HEK293 (cell line): Measurements from ENCODE around the gene ATF2.

Experiments used
- CTCF ChIA-PET: fragments of 350-600 bp; formaldehyde crosslinking; extraction: SDS; loops from one replicate; lab custom pipeline; 2021; ENCODE audit warnings: antibody characterized with exemption; lab: Yijun Ruan, JAX
- POLR2A ChIA-PET: fragments of 300-600 bp; formaldehyde crosslinking; extraction: SDS; loops from one replicate; lab custom pipeline; 2020; ENCODE audit warnings: antibody characterized with exemption, inconsistent platforms; lab: Yijun Ruan, JAX
- H3K27ac ChIP-seq: fragments of 200-500 bp; sonication (Bioruptor generic); 2 replicates; pipeline ENCODE4 v1.5.1; 2014; ENCODE audit warnings: low read depth, low read length, control low read depth, inconsistent platforms; ENCODE audit errors: extremely low read depth
- H3K36me3 ChIP-seq, 2 experiments: fragments of 200-500 bp in 1 of 2; sonication (Bioruptor generic) in 1 of 2; 1 replicate in 1 of 2; 2 replicates in 1 of 2; pipeline ENCODE4 v1.5.1; 2014 to 2017; ENCODE audit warnings: inconsistent platforms in 2 of 2, low read length in 2 of 2; ENCODE audit not compliant: control insufficient read depth in 2 of 2, insufficient read depth in 1 of 2
- H3K4me1 ChIP-seq: fragments of 200-500 bp; sonication (Bioruptor generic); 2 replicates; pipeline ENCODE4 v1.5.1; 2014; ENCODE audit warnings: mild to moderate bottlenecking, low read length, inconsistent platforms; ENCODE audit not compliant: control insufficient read depth, insufficient read depth
- H3K4me3 ChIP-seq: 2 replicates; pipeline ENCODE4 v1.5.1; 2011; ENCODE audit warnings: low read depth, mild to moderate bottlenecking, control low read depth, low read length, moderate library complexity
- H3K9me3 ChIP-seq: fragments of 200-500 bp; sonication (Bioruptor generic); 2 replicates; pipeline ENCODE4 v1.5.1; 2014; ENCODE audit warnings: low read depth, low read length, inconsistent platforms; ENCODE audit not compliant: control insufficient read depth, insufficient read depth
- HOXD13 ChIP-seq: sonication (generic); formaldehyde crosslinking; IDR thresholded peaks from 2 replicates; pipeline ENCODE4 v1.8.0; 2022; ENCODE audit warnings: missing genetic modification reagents, borderline replicate concordance
- IKZF3 ChIP-seq: fragments of 450-650 bp; IDR thresholded peaks from 2 replicates; pipeline ENCODE4 v1.5.0; 2018; ENCODE audit warnings: missing biosample characterization, mild to moderate bottlenecking, missing genetic modification characterization, moderate library complexity
- MZF1 ChIP-seq: fragments of 450-650 bp; formaldehyde crosslinking; IDR thresholded peaks from 2 replicates; pipeline ENCODE4 v1.5.1; 2017; ENCODE audit warnings: missing biosample characterization, missing genetic modification characterization, borderline replicate concordance
- OSR2 ChIP-seq: fragments of 450-650 bp; formaldehyde crosslinking; IDR thresholded peaks from 2 replicates; pipeline ENCODE4 v1.5.1; 2016; ENCODE audit warnings: missing biosample characterization, missing genetic modification characterization
- SP7 ChIP-seq: fragments of 450-650 bp; formaldehyde crosslinking; IDR thresholded peaks from 2 replicates; pipeline ENCODE4 v1.5.1; 2016; ENCODE audit warnings: missing biosample characterization, missing genetic modification characterization
- ZBTB20 ChIP-seq: fragments of 450-650 bp; formaldehyde crosslinking; IDR thresholded peaks from 2 replicates; pipeline ENCODE4 v1.5.1; 2016; ENCODE audit warnings: missing biosample characterization, missing genetic modification characterization
- ZBTB8A ChIP-seq: fragments of 450-650 bp; formaldehyde crosslinking; IDR thresholded peaks from 2 replicates; pipeline ENCODE4 v1.5.1; 2016; ENCODE audit warnings: missing biosample characterization, missing genetic modification characterization
- ZNF155 ChIP-seq: fragments of 450-650 bp; formaldehyde crosslinking; IDR thresholded peaks from 2 replicates; pipeline ENCODE4 v1.5.1; 2016; ENCODE audit warnings: missing biosample characterization, missing genetic modification characterization
- ZNF239 ChIP-seq: fragments of 450-650 bp; formaldehyde crosslinking; IDR thresholded peaks from 2 replicates; pipeline ENCODE4 v1.5.1; 2016; ENCODE audit warnings: missing biosample characterization, missing genetic modification characterization
- ZNF274 ChIP-seq, 2 experiments: fragments of 200-500 bp in 1 of 2; fragments of 450-650 bp in 1 of 2; sonication (Bioruptor generic) in 1 of 2; formaldehyde crosslinking in 1 of 2; IDR thresholded peaks; 2 replicates each; pipeline versions ENCODE4 v1.5.1 to v1.6.1; 2014 to 2016; ENCODE audit warnings: borderline replicate concordance in 1 of 2, inconsistent platforms in 1 of 2, low read length in 1 of 2, missing biosample characterization in 1 of 2, missing genetic modification characterization in 1 of 2
- ZNF302 ChIP-seq: fragments of 450-650 bp; formaldehyde crosslinking; IDR thresholded peaks from 2 replicates; pipeline ENCODE4 v1.5.1; 2016; ENCODE audit warnings: missing biosample characterization, missing genetic modification characterization, low read depth
- ZNF366 ChIP-seq: fragments of 450-650 bp; formaldehyde crosslinking; conservative IDR thresholded peaks from 2 replicates; pipeline ENCODE4 v1.5.1; 2016; ENCODE audit warnings: missing biosample characterization, missing genetic modification characterization
- ZNF394 ChIP-seq: fragments of 450-650 bp; formaldehyde crosslinking; IDR thresholded peaks from 2 replicates; pipeline ENCODE4 v1.5.1; 2016; ENCODE audit warnings: missing biosample characterization, missing genetic modification characterization, mild to moderate bottlenecking, moderate library complexity, borderline replicate concordance
- ZNF558 ChIP-seq: fragments of 450-650 bp; formaldehyde crosslinking; IDR thresholded peaks from 2 replicates; pipeline ENCODE4 v1.5.1; 2016; ENCODE audit warnings: missing biosample characterization, missing genetic modification characterization
- ZNF629 ChIP-seq: fragments of 450-650 bp; formaldehyde crosslinking; IDR thresholded peaks from 2 replicates; pipeline ENCODE4 v1.5.1; 2017; ENCODE audit warnings: missing biosample characterization, missing genetic modification characterization
- ZNF843 ChIP-seq: fragments of 450-650 bp; formaldehyde crosslinking; IDR thresholded peaks from 2 replicates; pipeline ENCODE4 v1.5.1; 2016; ENCODE audit warnings: missing biosample characterization, missing genetic modification characterization
- TF ChIP-seq, protein P1 (sequence below): fragments of 450-650 bp; formaldehyde crosslinking; IDR thresholded peaks from 2 replicates; pipeline ENCODE4 v1.5.1; 2016; ENCODE audit warnings: missing biosample characterization, missing genetic modification characterization
- TF ChIP-seq, protein P2 (sequence below): fragments of 450-650 bp; formaldehyde crosslinking; IDR thresholded peaks from 2 replicates; pipeline ENCODE4 v1.5.1; 2016; ENCODE audit warnings: missing biosample characterization, missing genetic modification characterization
- TF ChIP-seq, protein P3 (sequence below): fragments of 450-650 bp; formaldehyde crosslinking; IDR thresholded peaks from 2 replicates; pipeline ENCODE4 v1.5.1; 2016; ENCODE audit warnings: missing biosample characterization, missing genetic modification characterization

The ATF2 gene

DNA sequence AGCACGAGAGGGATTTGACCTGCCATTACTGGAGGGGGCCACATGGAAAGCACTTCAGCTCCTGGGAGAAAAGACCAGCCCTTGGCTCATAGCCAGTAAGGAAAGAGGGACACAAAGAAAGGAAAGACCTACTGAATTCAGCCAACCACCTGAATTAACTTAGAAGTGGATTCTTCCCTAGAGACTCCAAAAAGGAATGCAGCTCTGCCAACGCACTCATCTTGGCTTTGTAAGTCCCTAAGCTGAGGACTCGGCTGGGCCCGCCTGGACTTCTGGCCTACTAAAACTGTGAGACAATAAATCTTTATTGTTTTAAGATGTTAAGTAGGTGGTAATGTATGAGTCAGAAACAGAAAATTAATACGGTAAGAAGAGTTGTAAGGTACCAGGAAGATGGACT lies 11.5 kb downstream of the ATF2 start:
- Histone ChIP-seq H3K36me3 (peaks cover 0 to 8% of the 10 kb centered on the region in 2 experiments; a peak in 2 of 3 replicates), H3K4me1 (peaks cover 16% of the 10 kb centered on the region; the same call in 1 of the 2 replicates), H3K4me3 (no peak overlapping the region), H3K27ac (peak overlapping the region; percentile 61; the same call in 1 of the 2 replicates), H3K9me3 (no peaks in the 10 kb centered on the region)
- TF ChIP-seq ZNF629 (tag by site-specific recombination), result peak; percentile 30; the same call in 1 of the 2 replicates
- TF ChIP-seq, protein P1, sequence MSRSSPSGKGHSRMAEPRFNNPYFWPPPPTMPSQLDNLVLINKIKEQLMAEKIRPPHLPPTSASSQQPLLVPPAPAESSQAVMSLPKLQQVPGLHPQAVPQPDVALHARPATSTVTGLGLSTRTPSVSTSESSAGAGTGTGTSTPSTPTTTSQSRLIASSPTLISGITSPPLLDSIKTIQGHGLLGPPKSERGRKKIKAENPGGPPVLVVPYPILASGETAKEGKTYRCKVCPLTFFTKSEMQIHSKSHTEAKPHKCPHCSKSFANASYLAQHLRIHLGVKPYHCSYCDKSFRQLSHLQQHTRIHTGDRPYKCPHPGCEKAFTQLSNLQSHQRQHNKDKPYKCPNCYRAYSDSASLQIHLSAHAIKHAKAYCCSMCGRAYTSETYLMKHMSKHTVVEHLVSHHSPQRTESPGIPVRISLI (tag by site-specific recombination), result no peak
- 0 out of 2 replicates have a peak, but pooled peaks have one; percentile 35 for TF ChIP-seq IKZF3
- TF ChIP-seq ZNF155 (tag by site-specific recombination), result no peak
- peak; percentile 69 for TF ChIP-seq ZNF366 (tag by site-specific recombination)
- TF ChIP-seq, protein P2, sequence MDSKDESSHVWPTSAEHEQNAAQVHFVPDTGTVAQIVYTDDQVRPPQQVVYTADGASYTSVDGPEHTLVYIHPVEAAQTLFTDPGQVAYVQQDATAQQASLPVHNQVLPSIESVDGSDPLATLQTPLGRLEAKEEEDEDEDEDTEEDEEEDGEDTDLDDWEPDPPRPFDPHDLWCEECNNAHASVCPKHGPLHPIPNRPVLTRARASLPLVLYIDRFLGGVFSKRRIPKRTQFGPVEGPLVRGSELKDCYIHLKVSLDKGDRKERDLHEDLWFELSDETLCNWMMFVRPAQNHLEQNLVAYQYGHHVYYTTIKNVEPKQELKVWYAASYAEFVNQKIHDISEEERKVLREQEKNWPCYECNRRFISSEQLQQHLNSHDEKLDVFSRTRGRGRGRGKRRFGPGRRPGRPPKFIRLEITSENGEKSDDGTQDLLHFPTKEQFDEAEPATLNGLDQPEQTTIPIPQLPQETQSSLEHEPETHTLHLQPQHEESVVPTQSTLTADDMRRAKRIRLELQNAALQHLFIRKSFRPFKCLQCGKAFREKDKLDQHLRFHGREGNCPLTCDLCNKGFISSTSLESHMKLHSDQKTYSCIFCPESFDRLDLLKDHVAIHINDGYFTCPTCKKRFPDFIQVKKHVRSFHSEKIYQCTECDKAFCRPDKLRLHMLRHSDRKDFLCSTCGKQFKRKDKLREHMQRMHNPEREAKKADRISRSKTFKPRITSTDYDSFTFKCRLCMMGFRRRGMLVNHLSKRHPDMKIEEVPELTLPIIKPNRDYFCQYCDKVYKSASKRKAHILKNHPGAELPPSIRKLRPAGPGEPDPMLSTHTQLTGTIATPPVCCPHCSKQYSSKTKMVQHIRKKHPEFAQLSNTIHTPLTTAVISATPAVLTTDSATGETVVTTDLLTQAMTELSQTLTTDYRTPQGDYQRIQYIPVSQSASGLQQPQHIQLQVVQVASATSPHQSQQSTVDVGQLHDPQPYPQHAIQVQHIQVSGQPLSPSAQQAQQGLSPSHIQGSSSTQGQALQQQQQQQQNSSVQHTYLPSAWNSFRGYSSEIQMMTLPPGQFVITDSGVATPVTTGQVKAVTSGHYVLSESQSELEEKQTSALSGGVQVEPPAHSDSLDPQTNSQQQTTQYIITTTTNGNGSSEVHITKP (tag by site-specific recombination), result peak; percentile 52; the same call in 1 of the 2 replicates
- TF ChIP-seq ZNF302 (tag by site-specific recombination), result no peak
- TF ChIP-seq ZNF843, result no peak
- TF ChIP-seq MZF1 (tag by site-specific recombination), result peak; percentile 78; the same call in 1 of the 2 replicates
- TF ChIP-seq ZNF274 (IDR thresholded peaks at IDR 0.05; ENCODE audit: low read length), result no peak
- TF ChIP-seq ZNF274 (tag by site-specific recombination; IDR thresholded peaks at IDR 0.05; ENCODE audit: borderline replicate concordance), result no peak
- TF ChIP-seq HOXD13 (CRISPR knock-in tag), result no peak
- TF ChIP-seq SP7 (tag by site-specific recombination), result peak; percentile 37; the same call in 1 of the 2 replicates
- CTCF ChIA-PET, result no interaction called here
- POLR2A ChIA-PET, result interaction anchor here (0.9 kb wide), 1 partner anchor 12 kb away, joined by 3 read pairs; the partner anchor contains the start of gene ATF2

DNA sequence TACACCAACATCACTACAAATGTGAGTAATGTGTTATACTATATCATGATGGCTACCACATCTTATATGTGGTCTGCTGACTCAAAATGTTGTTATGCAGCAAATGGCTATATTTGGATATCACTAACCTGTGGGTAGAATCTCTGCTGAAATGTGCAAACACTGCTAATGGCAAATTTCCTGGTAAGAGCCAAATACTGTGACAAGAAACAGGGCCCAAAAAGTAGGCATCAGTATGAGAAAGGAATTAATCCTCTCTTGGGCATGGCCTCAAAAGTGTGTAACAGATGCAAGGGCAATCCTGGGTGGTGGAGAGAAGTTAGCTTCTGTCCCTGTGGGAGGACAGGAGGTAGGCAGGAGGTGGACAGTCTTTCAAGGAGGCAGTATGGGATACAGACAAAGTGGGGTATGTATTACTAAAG lies 13.3 kb downstream of the ATF2 start:
- POLR2A ChIA-PET, result interaction anchor here (1.4 kb wide), 1 partner anchor 14 kb away, joined by 4 read pairs; the partner anchor contains the start of gene ATF2
- Histone ChIP-seq H3K4me3 (no peak overlapping the region), H3K36me3 (peaks cover 2 to 18% of the 10 kb centered on the region in 2 experiments), H3K27ac (no peak overlapping the region), H3K9me3 (no peaks in the 10 kb centered on the region), H3K4me1 (peaks cover 16% of the 10 kb centered on the region; the same call in 1 of the 2 replicates)
- TF ChIP-seq ZNF394 (tag by site-specific recombination) (no peak), OSR2 (tag by site-specific recombination) (no peak), ZNF558 (no peak), ZNF239 (tag by site-specific recombination) (peak; percentile 47; the same call in 1 of the 2 replicates), ZBTB8A (tag by site-specific recombination) (no peak), ZBTB20 (no peak)
- TF ChIP-seq, protein P3, sequence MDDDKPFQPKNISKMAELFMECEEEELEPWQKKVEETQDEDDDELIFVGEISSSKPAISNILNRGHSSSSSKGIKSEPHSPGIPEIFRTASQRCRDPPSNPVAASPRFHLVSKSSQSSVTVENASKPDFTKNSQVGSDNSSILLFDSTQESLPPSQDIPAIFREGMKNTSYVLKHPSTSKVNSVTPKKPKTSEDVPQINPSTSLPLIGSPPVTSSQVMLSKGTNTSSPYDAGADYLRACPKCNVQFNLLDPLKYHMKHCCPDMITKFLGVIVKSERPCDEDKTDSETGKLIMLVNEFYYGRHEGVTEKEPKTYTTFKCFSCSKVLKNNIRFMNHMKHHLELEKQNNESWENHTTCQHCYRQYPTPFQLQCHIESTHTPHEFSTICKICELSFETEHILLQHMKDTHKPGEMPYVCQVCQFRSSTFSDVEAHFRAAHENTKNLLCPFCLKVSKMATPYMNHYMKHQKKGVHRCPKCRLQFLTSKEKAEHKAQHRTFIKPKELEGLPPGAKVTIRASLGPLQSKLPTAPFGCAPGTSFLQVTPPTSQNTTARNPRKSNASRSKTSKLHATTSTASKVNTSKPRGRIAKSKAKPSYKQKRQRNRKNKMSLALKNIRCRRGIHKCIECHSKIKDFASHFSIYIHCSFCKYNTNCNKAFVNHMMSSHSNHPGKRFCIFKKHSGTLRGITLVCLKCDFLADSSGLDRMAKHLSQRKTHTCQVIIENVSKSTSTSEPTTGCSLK (tag by site-specific recombination), result no peak
- CTCF ChIA-PET, result interaction anchor here (0.7 kb wide), 1 partner anchor 119 kb away, joined by 4 read pairs; no protein-coding TSS in a partner anchor
